ENCODE measurements around the gene ADGRB3. TPM values are rescaled to one million over a fixed set of nuclear protein-coding genes. Genes with fewer than 3 reads are reported as not detected.
"Not testable (repeated sequence)": the region's sequence is repeated elsewhere in the genome, so short reads cannot be mapped to it uniquely, and the experiment has no call there.

The ADGRB3 gene
- total and polyA plus RNA-seq, 8 donors: 0.04 to 0.34 (median 0.21) TPM

DNA sequence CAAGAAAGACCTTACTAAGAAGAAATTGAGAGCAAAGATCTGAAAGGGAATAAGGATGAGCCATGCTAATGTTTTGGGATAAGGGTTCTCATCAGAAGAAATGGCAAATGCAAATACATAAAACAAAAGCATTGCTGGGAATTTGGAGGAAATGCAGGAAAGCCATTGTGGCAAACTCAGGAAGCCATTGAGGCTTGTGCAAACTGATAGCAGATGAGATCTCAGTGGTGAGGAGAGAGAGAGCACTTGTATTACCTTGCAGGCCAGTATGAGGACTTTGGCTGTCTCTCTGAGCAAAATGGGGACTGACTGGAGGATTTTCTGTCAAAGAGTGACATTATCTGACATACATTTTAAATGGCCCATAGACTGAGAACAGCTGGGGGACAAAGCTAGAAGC is 103.0 kb downstream of the ADGRB3 start:
- Histone ChIP-seq H3K36me3 (no peaks in the 10 kb centered on the region), H3K9me3 (no peaks in the 10 kb centered on the region), H3K27me3 (no peaks in the 10 kb centered on the region), H3K4me3 (no peak overlapping the region), H3K27ac (no peak overlapping the region), H3K4me1 (no peaks in the 10 kb centered on the region)
- DNase-seq (no peak), ATAC-seq (no peak), FAIRE-seq (no peak)
- intact Hi-C loops (cut with DNase I): no loop called here
- no peak for TF ChIP-seq CTCF (IDR thresholded peaks at IDR 0.05)

DNA sequence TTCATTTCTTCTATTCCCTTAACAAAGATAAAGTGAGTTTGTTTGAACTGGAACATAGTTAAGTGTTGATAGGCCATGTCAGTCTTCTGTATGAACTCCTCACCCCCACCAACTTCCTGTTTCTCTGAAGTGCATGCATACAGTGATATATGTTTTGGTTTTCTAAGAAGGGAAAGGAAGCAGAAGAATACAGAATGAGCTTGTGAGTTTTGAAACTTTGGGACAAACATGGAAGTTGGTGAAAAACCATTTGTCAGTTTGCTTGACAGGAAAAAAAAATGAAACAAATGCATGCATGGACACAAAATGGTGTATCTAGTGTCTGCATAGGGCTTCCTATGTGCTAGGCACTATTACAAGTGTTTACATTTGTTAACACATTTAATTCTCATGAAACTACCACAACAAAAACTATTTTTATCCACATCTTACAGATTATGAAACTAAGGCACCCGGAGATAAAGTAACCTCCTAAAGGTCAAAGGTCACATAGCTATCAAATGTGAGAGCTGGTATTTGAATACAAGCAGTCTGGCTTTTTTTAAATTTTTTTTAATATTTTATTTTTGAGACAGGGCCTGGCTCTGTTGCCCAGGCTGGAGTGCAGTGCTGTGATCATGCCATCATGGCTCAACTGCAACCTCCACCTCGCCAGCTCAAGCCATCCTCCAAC is 105.9 kb downstream of the ADGRB3 start:
- no peak overlapping the region for H3K4me3 ChIP-seq
- no peak overlapping the region for H3K27ac ChIP-seq
- TF ChIP-seq CTCF (IDR thresholded peaks at IDR 0.05): no peak
- H3K9me3 ChIP-seq: no peaks in the 10 kb centered on the region
- ATAC-seq: no peak
- no peaks in the 10 kb centered on the region for H3K4me1 ChIP-seq
- no peak for FAIRE-seq
- intact Hi-C loops (cut with DNase I): no loop called here
- no peak for DNase-seq
- H3K27me3 ChIP-seq: no peaks in the 10 kb centered on the region
- 53 to 62% methylated on average over 2 of the region's 2 CpGs for WGBS, 2 donors
- no peaks in the 10 kb centered on the region for H3K36me3 ChIP-seq

DNA sequence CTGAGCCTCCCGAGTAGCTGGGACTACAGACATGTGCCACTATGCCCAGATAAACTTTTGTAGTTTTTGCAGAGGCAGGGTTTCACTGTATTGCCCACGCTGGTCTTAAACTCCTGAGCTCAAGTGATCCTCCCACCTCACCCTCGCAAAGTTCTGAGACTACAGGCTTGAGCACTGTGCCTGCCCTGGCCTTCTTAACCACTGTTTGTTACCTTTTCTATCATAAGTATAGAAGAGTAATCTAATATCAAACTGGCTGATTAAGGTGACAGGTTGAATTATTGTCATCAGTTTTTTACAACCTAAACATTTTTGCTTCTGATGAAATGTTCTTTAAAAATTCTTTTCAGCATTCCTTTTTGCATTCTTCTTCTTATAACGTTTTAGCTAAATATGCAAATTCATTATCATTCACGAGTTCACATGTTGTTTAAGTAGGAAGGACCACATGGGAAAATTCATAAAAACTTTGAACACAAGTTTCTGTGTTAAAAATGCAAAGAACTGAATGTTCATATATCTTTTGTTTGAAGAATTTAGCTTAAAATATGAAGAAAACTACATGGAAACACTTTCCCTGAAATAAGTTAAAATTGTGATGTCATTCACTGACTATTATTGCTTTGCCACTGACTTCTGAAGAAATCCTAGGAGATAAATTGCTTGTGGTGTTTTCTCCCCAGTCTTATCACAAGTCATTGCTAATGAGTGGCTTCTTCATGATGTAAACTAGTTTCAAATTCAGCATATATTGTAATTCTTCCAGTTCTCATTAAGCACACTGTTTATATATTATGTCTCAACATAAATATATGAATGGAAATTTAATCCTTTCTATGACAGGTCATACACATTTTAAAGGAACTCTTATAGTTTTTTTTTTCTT is 106.7 kb downstream of the ADGRB3 start:
- no peak for ATAC-seq
- 65 to 76% methylated on average over 5 of the region's 5 CpGs for WGBS, 2 donors
- no peak for DNase-seq
- Histone ChIP-seq H3K27me3 (no peaks in the 10 kb centered on the region), H3K9me3 (no peaks in the 10 kb centered on the region), H3K27ac (no peak overlapping the region), H3K4me3 (no peak overlapping the region), H3K4me1 (no peaks in the 10 kb centered on the region), H3K36me3 (no peaks in the 10 kb centered on the region)
- intact Hi-C loops (cut with DNase I): no loop called here
- TF ChIP-seq CTCF (IDR thresholded peaks at IDR 0.05): no peak
- no peak for FAIRE-seq

DNA sequence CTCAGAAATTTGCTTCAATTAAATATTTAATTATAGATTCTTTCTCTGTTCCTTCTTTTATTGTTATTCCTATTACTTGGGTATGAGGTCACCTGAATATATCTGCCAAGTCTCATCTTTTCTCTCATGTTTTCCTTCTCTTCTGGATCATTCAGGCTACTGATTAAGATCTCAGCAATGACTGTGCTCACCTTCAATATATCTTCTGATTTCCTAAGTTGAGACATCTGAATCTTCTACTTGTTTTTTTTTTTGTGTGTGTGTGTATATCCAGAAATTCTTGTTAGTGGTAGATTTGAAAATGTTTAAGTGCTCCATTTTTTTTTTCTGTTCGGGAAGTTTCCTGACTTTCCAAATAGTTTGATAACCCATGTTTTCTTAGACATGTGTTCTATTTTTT is 108.0 kb downstream of the ADGRB3 start:
- H3K36me3 ChIP-seq: no peaks in the 10 kb centered on the region
- H3K27me3 ChIP-seq: no peaks in the 10 kb centered on the region
- no peaks in the 10 kb centered on the region for H3K9me3 ChIP-seq
- intact Hi-C loops (cut with DNase I): no loop called here
- no peak overlapping the region for H3K27ac ChIP-seq
- no peak overlapping the region for H3K4me3 ChIP-seq
- WGBS, 2 donors: 42 to 61% methylated on average over 1 of the region's 1 CpG
- no peaks in the 10 kb centered on the region for H3K4me1 ChIP-seq
- FAIRE-seq (no peak), DNase-seq (no peak), ATAC-seq (no peak)
- TF ChIP-seq CTCF (IDR thresholded peaks at IDR 0.05): no peak

- intact Hi-C loops (cut with DNase I); H3K9me3 ChIP-seq; ATAC-seq; H3K27me3 ChIP-seq; H3K4me1 ChIP-seq; DNase-seq; H3K36me3 ChIP-seq; H3K27ac ChIP-seq; H3K4me3 ChIP-seq; FAIRE-seq: not testable (repeated sequence)
- 73 to 79% methylated on average over 1 of the region's 1 CpG for WGBS, 2 donors
These were observed 109.3 kb downstream of the ADGRB3 start for GRCh38 chr6:68744376-68744775.

Data from pancreas (tissue), 10 donors.